ENCODE results near the gene PPARG.

PPARG gene

GRCh38 chr3:12415014-12415680 is 126.3 kb downstream of the PPARG start:
- FAIRE-seq: peak; percentile 14
- no peak for DNase-seq (ENCODE audit: insufficient read length)
- TF ChIP-seq POLR2AphosphoS5 (IDR thresholded peaks at IDR 0.05; ENCODE audit: low read depth, low read length) (no peak), TAF1 (IDR thresholded peaks at IDR 0.05; ENCODE audit: borderline replicate concordance, low read depth, low read length) (no peak), POLR2A (IDR thresholded peaks at IDR 0.05; ENCODE audit: low read depth, low read length) (no peak)

GRCh38 chr3:12416731-12417130 is 127.9 kb downstream of the PPARG start:
- FAIRE-seq: no peak
- TF ChIP-seq POLR2A (IDR thresholded peaks at IDR 0.05; ENCODE audit: low read depth, low read length) (no peak), TAF1 (IDR thresholded peaks at IDR 0.05; ENCODE audit: borderline replicate concordance, low read depth, low read length) (no peak), POLR2AphosphoS5 (IDR thresholded peaks at IDR 0.05; ENCODE audit: low read depth, low read length) (no peak)
- DNase-seq (ENCODE audit: insufficient read length): no peak

GRCh38 chr3:12420393-12420792 is 131.5 kb downstream of the PPARG start:
- DNase-seq (ENCODE audit: insufficient read length) (no peak), FAIRE-seq (no peak)
- no peak for TF ChIP-seq POLR2A (IDR thresholded peaks at IDR 0.05; ENCODE audit: low read depth, low read length)
- TF ChIP-seq POLR2AphosphoS5 (IDR thresholded peaks at IDR 0.05; ENCODE audit: low read depth, low read length): no peak
- TF ChIP-seq TAF1 (IDR thresholded peaks at IDR 0.05; ENCODE audit: borderline replicate concordance, low read depth, low read length): no peak

GRCh38 chr3:12421132-12421531 is 132.3 kb downstream of the PPARG start:
- FAIRE-seq: no peak
- no peak for TF ChIP-seq POLR2A (IDR thresholded peaks at IDR 0.05; ENCODE audit: low read depth, low read length)
- no peak for TF ChIP-seq TAF1 (IDR thresholded peaks at IDR 0.05; ENCODE audit: borderline replicate concordance, low read depth, low read length)
- TF ChIP-seq POLR2AphosphoS5 (IDR thresholded peaks at IDR 0.05; ENCODE audit: low read depth, low read length): no peak
- no peak for DNase-seq (ENCODE audit: insufficient read length)

GRCh38 chr3:12423131-12423530 is 134.3 kb downstream of the PPARG start:
- DNase-seq (ENCODE audit: insufficient read length) (no peak), FAIRE-seq (no peak)
- TF ChIP-seq POLR2AphosphoS5 (IDR thresholded peaks at IDR 0.05; ENCODE audit: low read depth, low read length): no peak
- TF ChIP-seq TAF1 (IDR thresholded peaks at IDR 0.05; ENCODE audit: borderline replicate concordance, low read depth, low read length): no peak
- TF ChIP-seq POLR2A (IDR thresholded peaks at IDR 0.05; ENCODE audit: low read depth, low read length): no peak

- FAIRE-seq (no peak), DNase-seq (ENCODE audit: insufficient read length) (no peak)
- no peak for TF ChIP-seq POLR2AphosphoS5 (IDR thresholded peaks at IDR 0.05; ENCODE audit: low read depth, low read length)
- TF ChIP-seq TAF1 (IDR thresholded peaks at IDR 0.05; ENCODE audit: borderline replicate concordance, low read depth, low read length): no peak
- TF ChIP-seq POLR2A (IDR thresholded peaks at IDR 0.05; ENCODE audit: low read depth, low read length): no peak
Measured at GRCh38 chr3:12423918-12424630, 135.2 kb downstream of the PPARG start.

GRCh38 chr3:12424635-12425319 is 135.9 kb downstream of the PPARG start:
- DNase-seq (ENCODE audit: insufficient read length): no peak
- no peak for FAIRE-seq
- no peak for TF ChIP-seq TAF1 (IDR thresholded peaks at IDR 0.05; ENCODE audit: borderline replicate concordance, low read depth, low read length)
- TF ChIP-seq POLR2AphosphoS5 (IDR thresholded peaks at IDR 0.05; ENCODE audit: low read depth, low read length): no peak
- no peak for TF ChIP-seq POLR2A (IDR thresholded peaks at IDR 0.05; ENCODE audit: low read depth, low read length)

- FAIRE-seq: no peak
- DNase-seq (ENCODE audit: insufficient read length): no peak
- TF ChIP-seq POLR2AphosphoS5 (IDR thresholded peaks at IDR 0.05; ENCODE audit: low read depth, low read length) (no peak), TAF1 (IDR thresholded peaks at IDR 0.05; ENCODE audit: borderline replicate concordance, low read depth, low read length) (no peak), POLR2A (IDR thresholded peaks at IDR 0.05; ENCODE audit: low read depth, low read length) (no peak)
Measured at GRCh38 chr3:12425850-12426579, 137.1 kb downstream of the PPARG start.

- FAIRE-seq: no peak
- TF ChIP-seq POLR2AphosphoS5 (IDR thresholded peaks at IDR 0.05; ENCODE audit: low read depth, low read length) (no peak), POLR2A (IDR thresholded peaks at IDR 0.05; ENCODE audit: low read depth, low read length) (no peak), TAF1 (IDR thresholded peaks at IDR 0.05; ENCODE audit: borderline replicate concordance, low read depth, low read length) (no peak)
Measured at GRCh38 chr3:12427551-12427950, 138.7 kb downstream of the PPARG start.

GRCh38 chr3:12428126-12428525 is 139.3 kb downstream of the PPARG start:
- FAIRE-seq (no peak), DNase-seq (ENCODE audit: insufficient read length) (no peak)
- TF ChIP-seq TAF1 (IDR thresholded peaks at IDR 0.05; ENCODE audit: borderline replicate concordance, low read depth, low read length) (no peak), POLR2A (IDR thresholded peaks at IDR 0.05; ENCODE audit: low read depth, low read length) (no peak)

More at GRCh38 chr3:12427551-12427950, 138.7 kb downstream of the PPARG start:
- DNase-seq (ENCODE audit: insufficient read length): no peak

- FAIRE-seq (no peak), DNase-seq (ENCODE audit: insufficient read length) (no peak)
- TF ChIP-seq TAF1 (IDR thresholded peaks at IDR 0.05; ENCODE audit: borderline replicate concordance, low read depth, low read length) (no peak), POLR2AphosphoS5 (IDR thresholded peaks at IDR 0.05; ENCODE audit: low read depth, low read length) (no peak), POLR2A (IDR thresholded peaks at IDR 0.05; ENCODE audit: low read depth, low read length) (no peak)
Measured at GRCh38 chr3:12430086-12430485, 141.2 kb downstream of the PPARG start.
